Measurements from ENCODE around the gene PTPRT.

DNA sequence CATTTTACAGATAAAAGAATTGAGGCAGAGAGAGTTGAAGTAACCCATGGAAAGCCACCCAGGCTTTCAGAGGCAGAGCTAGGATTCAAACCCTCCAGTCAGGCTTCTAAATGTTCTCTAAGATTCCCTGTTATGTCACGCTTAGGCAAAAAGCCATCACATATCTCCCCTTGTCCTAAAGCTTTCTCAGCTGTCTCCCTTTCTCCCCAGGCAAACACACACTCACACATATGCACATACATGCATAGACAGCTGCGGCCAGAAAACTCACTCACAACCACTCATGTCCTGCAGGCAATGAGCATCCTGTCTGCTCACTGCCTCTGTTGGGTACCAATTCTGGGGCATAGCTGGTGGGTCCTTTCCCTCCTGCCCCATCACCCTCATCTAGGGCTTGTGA lies 975.6 kb downstream of the PTPRT start:
- TF ChIP-seq POLR2AphosphoS5 (IDR thresholded peaks at IDR 0.05; ENCODE audit: low read depth, low read length) (no peak), EGR1 (IDR thresholded peaks at IDR 0.05; ENCODE audit: low read depth) (no peak), ZNF274 (IDR thresholded peaks at IDR 0.05; ENCODE audit: low read depth, low read length) (no peak), EZH2 (IDR thresholded peaks at IDR 0.05) (no peak), TCF7L2 (IDR thresholded peaks at IDR 0.05; ENCODE audit: borderline replicate concordance, extremely low read depth, insufficient read depth, insufficient read length) (no peak), YY1 (IDR thresholded peaks at IDR 0.05; ENCODE audit: extremely low read depth, insufficient replicate concordance, low read depth, low read length) (no peak), POLR2A (IDR thresholded peaks at IDR 0.05; ENCODE audit: borderline replicate concordance, extremely low read depth, insufficient read depth, insufficient read length) (no peak), EZH2phosphoT487 (IDR thresholded peaks at IDR 0.05; ENCODE audit: borderline replicate concordance) (no peak), RAD21 (IDR thresholded peaks at IDR 0.05; ENCODE audit: low read depth) (no peak)
- TF ChIP-seq, protein P1, sequence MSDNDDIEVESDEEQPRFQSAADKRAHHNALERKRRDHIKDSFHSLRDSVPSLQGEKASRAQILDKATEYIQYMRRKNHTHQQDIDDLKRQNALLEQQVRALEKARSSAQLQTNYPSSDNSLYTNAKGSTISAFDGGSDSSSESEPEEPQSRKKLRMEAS (IDR thresholded peaks at IDR 0.05) = no peak
- TF ChIP-seq, protein P2, sequence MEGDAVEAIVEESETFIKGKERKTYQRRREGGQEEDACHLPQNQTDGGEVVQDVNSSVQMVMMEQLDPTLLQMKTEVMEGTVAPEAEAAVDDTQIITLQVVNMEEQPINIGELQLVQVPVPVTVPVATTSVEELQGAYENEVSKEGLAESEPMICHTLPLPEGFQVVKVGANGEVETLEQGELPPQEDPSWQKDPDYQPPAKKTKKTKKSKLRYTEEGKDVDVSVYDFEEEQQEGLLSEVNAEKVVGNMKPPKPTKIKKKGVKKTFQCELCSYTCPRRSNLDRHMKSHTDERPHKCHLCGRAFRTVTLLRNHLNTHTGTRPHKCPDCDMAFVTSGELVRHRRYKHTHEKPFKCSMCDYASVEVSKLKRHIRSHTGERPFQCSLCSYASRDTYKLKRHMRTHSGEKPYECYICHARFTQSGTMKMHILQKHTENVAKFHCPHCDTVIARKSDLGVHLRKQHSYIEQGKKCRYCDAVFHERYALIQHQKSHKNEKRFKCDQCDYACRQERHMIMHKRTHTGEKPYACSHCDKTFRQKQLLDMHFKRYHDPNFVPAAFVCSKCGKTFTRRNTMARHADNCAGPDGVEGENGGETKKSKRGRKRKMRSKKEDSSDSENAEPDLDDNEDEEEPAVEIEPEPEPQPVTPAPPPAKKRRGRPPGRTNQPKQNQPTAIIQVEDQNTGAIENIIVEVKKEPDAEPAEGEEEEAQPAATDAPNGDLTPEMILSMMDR (IDR thresholded peaks at IDR 0.05 in 2 of 3, conservative IDR thresholded peaks at IDR 0.05 in 1 of 3; ENCODE audit: borderline replicate concordance in 1 of 3, insufficient read depth in 1 of 3, low read depth in 2 of 3, low read length in 2 of 3) = no peak
- TF ChIP-seq, protein P3, sequence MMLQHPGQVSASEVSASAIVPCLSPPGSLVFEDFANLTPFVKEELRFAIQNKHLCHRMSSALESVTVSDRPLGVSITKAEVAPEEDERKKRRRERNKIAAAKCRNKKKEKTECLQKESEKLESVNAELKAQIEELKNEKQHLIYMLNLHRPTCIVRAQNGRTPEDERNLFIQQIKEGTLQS (IDR thresholded peaks at IDR 0.05) = no peak
- TF ChIP-seq, protein P4, sequence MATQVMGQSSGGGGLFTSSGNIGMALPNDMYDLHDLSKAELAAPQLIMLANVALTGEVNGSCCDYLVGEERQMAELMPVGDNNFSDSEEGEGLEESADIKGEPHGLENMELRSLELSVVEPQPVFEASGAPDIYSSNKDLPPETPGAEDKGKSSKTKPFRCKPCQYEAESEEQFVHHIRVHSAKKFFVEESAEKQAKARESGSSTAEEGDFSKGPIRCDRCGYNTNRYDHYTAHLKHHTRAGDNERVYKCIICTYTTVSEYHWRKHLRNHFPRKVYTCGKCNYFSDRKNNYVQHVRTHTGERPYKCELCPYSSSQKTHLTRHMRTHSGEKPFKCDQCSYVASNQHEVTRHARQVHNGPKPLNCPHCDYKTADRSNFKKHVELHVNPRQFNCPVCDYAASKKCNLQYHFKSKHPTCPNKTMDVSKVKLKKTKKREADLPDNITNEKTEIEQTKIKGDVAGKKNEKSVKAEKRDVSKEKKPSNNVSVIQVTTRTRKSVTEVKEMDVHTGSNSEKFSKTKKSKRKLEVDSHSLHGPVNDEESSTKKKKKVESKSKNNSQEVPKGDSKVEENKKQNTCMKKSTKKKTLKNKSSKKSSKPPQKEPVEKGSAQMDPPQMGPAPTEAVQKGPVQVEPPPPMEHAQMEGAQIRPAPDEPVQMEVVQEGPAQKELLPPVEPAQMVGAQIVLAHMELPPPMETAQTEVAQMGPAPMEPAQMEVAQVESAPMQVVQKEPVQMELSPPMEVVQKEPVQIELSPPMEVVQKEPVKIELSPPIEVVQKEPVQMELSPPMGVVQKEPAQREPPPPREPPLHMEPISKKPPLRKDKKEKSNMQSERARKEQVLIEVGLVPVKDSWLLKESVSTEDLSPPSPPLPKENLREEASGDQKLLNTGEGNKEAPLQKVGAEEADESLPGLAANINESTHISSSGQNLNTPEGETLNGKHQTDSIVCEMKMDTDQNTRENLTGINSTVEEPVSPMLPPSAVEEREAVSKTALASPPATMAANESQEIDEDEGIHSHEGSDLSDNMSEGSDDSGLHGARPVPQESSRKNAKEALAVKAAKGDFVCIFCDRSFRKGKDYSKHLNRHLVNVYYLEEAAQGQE (IDR thresholded peaks at IDR 0.05; ENCODE audit: low read depth) = no peak

Data from HCT116 (cell line).